ENCODE results near the gene IQSEC1.

GRCh38 chr3:13016083-13016720 lies 57.0 kb downstream of the IQSEC1 start:
- no peak for TF ChIP-seq FOXK2 (IDR thresholded peaks at IDR 0.05)
- no peak for TF ChIP-seq POLR2A (IDR thresholded peaks at IDR 0.05; ENCODE audit: low read depth, low read length)
- peak; percentile 76 for TF ChIP-seq POLR2AphosphoS5 (IDR thresholded peaks at IDR 0.05; ENCODE audit: low read length)
- no peak for TF ChIP-seq SIX5 (IDR thresholded peaks at IDR 0.05; ENCODE audit: low read depth, low read length, severe bottlenecking)
- TF ChIP-seq CEBPB (IDR thresholded peaks at IDR 0.05; ENCODE audit: borderline replicate concordance in 1 of 2, low read depth in 2 of 2, low read length in 2 of 2): no peak
- no peak for TF ChIP-seq ATF2 (IDR thresholded peaks at IDR 0.05; ENCODE audit: low read length)

Data from GM12878 (cell line).